ENCODE measurements around the gene SLC22A2.

DNA sequence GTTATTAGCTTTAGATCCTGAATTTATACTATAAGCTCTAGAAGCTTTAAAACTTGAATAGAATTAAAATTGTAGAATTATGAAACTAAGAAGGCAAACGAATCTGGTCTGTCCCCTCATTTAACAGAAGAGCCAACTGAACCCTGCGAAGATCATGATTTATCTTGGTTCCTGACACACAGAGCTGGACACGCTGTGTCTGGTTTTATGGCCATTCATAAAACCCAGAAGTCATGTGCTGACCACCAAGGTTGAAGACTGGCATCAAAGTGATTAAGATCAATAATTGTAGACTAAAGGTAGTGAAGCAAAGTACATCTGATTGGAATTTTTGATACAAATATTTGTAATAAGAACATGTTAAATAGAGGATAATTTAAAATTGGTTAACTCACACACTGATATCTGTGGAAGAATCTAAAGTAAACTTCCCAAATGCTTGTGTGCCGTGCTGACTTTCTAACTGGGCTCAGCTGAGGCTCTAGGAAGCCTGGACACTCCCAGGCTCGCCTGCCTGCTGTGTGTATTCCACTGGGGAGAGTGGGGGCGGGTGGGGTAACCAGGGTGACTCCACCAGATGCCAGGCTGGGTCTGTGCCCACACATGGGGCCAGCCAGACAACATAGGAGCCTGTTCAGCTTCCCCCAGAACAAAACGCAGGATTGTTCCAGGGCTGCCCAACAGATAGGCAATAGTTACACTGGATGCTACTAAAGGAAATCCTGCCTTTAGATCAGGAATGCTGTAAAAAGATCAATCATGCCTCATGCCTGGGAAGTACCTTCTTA lies 47.5 kb upstream of the SLC22A2 start:
- TF ChIP-seq POLR2AphosphoS5 (IDR thresholded peaks at IDR 0.05; ENCODE audit: low read length) (no peak), FOS (IDR thresholded peaks at IDR 0.05; ENCODE audit: borderline replicate concordance, extremely low read depth, insufficient read length) (no peak), CTCF (IDR thresholded peaks at IDR 0.05 in 2 of 3, conservative IDR thresholded peaks at IDR 0.05 in 1 of 3; ENCODE audit: control insufficient read depth in 2 of 3, extremely low read depth in 1 of 3, insufficient read depth in 1 of 3, low read depth in 3 of 3, low read length in 3 of 3) (no peak), FOXM1 (IDR thresholded peaks at IDR 0.05; ENCODE audit: low read depth, low read length) (no peak)

Measured in GM12878 (cell line).